GM18867 (cell line): ENCODE data around the gene CD2AP.
"Not testable (repeated sequence)": the region's sequence is repeated elsewhere in the genome, so short reads cannot be mapped to it uniquely, and the experiment has no call there.

Experiments
- ATAC-seq: cut with Tn5 transposase; IDR thresholded peaks from one replicate; pipeline ENCODE4 v1.9.1; 2021; ENCODE audit warnings: mild to moderate bottlenecking, moderate library complexity; ENCODE audit not compliant: unreplicated experiment

The CD2AP gene

DNA sequence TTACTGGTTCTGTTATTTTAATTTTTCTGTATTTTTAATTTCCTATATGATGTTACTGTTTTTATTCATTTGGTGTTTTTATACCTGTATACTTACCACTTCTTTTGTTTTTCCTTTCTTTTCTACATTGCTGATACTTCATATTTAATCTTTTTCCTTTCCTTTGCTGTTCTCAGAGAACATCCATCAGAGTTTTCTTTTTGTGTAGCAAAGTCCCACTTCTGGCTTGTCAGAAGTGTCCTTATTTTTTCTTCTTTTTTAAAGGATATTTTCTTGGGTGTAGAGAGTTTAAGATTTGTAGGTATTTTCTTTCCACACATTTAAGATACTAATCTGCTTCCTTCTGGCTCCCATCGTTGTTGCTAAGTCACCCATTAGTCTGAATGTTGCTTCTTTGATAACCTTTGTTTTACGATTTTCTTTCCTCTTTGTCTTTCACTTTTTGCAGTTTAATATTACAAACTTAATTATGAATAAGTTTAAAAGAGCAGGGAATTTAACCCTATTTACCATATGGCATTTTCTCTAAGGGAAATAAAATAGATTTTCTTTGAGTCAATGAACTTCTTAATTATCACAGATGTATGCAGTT is 18.5 kb downstream of the CD2AP start:
- no peak for ATAC-seq

DNA sequence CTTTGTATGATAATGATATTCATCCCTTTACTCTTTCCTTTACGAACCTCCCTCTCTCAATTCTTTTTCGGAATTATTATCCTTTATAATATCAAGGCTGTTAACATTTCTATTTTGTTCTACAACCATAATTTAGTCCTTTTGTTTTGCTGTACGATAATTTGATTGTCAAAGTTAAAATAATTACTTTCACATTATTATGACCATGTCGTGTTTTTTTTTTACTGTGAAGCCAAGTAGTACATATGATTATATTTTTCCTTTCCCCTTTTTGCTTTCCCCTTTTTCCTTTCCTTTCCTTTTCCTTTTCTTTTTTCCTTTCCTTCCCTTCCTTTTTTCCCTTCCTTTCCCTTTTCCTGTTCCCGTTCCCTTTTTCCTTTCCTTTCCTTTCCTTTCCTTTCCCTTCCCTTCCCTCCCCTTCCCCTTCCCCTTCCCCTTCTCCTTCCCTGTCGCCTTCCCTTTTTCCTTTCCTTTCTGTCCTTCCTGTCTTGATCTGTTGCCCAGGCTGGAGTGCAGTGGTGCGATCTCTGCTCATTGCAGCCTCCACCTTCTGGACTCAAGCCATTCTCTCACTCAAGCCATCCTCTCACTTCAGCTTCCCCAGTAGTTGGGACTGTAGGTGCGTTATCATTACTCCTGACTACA is 19.5 kb downstream of the CD2AP start:
- ATAC-seq = no peak

DNA sequence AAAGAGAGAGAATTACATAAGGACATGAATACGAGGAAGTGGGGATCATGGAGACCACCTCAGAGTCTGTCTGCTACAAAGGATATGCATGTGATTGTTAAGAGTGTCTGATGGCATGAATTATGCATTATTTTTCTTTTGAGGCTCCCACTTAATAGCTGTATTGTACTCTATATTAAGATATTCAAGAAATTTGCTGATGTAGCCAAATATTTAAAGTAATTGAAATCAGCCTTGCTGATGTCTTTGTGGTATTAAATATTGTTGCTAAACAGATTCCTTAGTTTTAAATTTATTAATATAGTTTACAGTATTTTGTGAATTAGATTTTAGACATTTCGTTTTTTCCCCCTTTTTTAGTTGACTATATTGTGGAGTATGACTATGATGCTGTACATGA is 25.3 kb downstream of the CD2AP start:
- no peak for ATAC-seq

DNA sequence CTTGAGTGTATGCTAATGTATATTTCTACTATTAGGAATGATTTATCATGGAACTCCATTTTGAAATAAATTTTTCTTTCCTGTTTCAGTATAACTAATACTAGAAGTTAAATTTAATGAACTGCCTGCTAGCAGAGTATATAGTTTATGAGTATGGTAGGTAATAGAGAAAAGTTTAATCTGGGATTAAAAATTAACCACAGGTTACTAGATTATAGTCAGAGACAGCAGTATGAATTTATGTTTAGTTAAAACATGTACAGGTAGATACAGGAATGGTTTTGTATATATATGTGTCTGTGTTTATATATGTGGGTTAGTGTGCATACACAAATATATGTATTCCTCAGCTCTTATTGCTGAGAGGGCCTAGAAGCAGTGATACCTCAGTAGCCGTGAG is 32.3 kb downstream of the CD2AP start:
- ATAC-seq = no peak

DNA sequence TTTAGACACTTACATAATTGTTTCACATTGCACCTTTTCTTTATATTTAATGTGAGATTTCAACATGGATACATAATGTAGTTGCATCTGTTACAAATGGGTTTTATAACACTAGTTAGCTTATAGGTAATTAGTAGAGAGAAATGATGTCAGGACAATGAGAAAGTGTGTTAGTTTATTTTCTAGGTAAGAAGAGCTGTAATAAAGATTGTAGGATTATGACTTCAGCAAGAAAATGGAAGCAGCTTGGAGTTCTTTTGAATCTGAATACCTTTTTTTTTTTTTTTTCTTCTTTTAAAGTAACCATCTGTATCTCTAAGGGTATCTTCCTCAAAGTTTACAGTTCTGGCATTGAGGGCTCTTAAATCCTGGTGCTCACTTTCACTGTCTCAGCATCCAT is 35.3 kb downstream of the CD2AP start:
- ATAC-seq = no peak

DNA sequence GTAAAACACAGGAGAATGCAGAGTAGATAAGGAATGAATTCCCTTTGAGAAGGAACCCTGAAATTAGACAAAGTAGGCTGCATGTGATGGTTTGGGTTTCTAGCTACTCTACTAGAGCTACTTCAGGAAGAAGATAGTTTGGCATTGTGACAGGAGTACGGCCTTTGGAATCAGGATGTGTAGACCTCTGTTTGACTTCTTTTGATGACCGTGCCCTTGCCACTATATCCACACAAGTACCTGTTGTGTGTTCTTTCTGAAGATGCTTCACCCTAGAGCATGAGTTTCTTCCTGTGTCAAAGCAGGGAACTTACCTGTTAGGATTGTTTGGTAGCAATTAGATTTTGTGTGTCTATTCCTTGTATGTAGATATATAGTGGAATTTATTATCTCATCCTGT is 41.7 kb downstream of the CD2AP start:
- ATAC-seq = no peak

DNA sequence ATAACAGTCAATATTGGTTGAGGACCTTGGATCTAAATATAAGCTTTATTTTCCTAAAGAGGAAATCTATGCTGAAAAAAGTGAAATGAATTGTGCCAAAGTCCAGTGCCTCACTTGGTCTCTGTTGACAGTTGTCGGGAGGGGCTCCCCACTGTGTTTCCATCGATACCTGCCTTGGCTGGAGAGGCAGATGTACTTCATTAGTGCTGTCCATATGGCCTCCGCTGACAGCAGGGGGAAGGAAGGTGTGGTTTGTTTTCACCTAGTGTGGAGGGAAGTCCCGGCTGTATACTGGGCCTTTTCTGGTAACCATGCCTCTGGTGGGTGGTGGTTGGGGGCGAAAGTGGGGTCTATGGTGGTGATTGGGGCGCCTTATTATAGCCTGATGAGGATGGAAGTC is 42.7 kb downstream of the CD2AP start:
- ATAC-seq = no peak

DNA sequence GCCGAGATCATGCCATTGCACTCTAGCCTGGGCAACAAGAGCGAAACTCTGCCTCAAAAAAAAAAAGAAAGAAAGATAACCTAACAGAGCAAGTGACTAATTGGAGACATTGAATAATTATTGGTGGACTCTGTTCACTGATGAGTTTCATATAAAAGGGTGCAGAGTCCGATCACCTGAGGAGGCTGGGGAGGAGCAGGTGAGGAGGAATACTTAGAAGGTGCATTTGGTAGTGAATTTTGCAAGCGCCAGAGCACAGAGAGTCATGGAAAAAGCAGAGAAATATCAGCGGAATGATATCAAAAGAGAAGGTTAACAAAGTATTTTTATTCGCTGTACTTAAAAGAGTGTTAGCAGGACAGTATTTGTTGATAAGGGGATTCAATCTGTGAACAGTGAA is 44.4 kb downstream of the CD2AP start:
- ATAC-seq = no peak

DNA sequence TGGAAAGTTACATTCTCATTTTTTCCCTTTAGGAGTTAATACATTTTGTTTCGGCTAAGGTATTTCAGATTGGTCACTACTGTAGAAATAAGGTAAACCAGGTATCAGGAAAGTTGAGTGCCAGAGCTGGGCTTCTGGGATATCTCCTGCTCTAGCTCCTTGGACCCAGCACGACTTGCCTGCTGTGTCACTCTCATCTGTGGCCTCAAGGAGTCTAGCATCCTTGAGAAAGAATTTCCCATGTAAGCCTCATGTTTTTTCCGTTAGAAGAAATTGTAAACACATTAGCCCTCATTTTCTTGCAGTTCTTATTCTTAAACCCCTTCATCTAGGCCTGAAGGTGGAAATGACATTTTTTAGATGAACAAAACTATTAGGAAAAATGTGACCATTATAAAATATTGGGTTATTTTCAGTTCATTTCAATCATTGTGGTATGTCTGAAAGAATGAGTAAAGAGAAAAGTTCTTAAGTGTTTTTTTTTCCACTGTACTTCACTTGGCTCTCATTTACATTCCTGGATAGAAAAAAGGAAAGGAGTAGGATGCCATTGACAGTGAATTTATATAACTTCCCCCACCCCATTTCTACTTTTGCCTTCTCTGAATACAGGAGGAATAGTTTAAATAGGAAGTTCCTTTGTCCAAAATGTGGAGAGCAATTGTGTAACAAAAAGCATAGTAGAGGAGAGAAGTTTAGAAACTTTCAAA is 46.7 kb downstream of the CD2AP start:
- no peak for ATAC-seq

DNA sequence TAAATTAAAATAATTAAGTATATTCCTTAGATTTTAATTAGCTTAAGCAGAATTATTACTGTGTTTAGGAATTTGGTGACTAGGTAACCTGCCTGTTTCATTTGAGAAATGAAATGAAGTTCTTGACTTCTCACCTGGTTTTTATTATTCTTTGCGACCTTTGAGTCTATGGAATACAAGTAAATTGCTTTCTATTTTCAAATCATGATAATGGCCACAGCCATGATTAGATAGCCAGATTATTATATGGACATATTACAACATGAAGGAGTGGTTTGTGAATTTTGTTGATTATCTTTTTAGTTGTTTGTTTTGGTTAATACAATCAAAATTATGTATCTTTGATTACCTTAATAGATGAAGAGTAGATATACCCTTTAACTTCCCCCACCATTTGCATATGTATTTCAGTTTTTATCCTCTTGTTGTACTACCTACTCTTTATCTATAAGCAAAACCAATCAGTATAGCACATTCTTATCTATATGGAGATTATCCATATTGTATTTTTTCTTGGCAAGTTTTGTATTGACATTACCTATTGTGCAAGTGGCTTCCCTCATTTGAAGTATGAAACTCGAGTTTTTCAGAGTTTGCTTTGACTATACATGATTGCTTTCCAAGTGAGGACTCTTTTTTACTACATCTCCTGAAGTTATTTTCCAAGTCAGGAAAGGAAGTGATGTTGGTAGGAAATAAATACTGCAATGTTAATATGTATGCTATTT is 47.9 kb downstream of the CD2AP start:
- no peak for ATAC-seq

DNA sequence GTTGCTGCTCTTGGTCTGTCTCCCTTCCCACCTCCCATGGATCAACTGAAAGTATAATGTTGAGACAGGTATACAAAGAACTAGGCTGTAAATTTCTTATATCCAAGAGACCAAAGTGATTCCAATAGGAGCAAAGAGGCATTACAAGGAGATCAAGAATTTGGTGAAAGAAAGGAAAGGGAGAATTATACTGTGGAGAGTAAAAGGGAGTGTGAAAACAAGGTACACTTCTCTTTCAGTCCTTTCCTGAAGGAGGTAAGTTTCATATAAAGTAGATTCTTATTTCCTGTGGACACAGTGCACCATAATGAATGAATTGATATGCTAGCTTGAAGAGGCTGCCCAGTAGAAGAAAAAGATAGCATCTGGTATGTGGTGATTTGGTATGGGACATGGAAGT is 49.7 kb downstream of the CD2AP start:
- ATAC-seq = no peak

DNA sequence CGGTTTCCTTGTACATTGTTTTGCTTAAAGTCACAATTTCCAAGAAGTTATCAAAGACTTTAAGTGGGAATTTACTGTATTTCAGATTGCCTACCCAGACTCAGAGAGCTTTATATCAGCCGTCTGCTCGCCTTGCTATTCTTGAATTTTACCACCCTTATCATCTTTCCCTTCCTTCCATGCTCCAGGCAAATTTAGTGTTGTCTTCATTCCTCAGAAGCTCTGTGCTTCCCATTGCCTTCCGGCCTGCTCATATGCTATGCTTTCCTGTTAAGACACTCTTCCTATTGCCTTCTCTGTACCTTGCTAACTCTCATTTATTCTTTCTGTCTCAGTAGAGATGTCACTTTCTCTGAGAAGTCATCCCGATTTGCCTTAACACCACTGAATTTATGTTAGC is 52.1 kb downstream of the CD2AP start:
- ATAC-seq = no peak

DNA sequence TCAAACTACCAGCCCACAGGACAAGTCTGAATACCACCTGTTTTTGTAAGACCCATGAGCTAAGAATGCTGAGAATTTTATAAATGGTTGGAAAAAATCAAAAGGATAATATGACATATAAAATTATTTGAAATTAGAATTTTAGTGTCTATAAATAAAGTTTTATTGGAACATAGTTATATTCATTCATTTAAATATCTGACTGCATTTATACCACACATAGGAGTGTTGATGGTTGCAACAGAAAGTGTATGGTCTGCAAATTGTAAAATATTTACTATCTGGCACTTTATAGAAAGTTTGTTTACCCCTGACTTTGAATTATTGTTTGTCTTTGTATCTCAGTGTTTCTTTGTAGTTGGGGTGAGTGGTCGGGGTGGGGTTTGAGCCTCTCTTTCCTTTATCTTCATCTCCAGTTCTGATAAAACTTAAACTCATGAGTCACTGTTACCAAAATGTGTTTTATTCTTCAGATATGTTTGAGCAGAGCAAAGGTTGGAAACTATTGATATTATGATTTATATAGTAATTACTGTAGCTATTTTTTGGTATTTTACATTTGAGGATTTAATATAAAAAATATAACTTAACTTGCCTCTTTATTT is 55.5 kb downstream of the CD2AP start:
- no peak for ATAC-seq

DNA sequence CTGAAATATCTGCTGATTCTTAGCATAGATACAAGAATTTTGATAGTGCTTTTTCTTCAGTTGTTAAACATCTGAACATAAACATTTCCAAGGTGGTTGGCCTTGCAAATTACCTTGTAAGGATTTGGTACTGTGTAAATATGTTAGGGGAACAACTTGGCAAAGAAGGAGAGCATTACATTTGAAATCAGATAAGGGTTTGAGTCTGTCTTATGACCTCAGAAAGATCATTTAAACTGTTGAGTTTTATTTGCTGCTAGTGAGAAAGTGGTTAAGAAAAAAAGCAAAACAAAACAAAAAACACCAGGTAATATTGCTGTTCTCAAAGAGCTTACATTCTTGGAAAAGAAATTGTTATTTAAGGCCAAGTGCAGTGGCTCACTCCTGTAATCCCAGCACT is 56.5 kb downstream of the CD2AP start:
- ATAC-seq = no peak

DNA sequence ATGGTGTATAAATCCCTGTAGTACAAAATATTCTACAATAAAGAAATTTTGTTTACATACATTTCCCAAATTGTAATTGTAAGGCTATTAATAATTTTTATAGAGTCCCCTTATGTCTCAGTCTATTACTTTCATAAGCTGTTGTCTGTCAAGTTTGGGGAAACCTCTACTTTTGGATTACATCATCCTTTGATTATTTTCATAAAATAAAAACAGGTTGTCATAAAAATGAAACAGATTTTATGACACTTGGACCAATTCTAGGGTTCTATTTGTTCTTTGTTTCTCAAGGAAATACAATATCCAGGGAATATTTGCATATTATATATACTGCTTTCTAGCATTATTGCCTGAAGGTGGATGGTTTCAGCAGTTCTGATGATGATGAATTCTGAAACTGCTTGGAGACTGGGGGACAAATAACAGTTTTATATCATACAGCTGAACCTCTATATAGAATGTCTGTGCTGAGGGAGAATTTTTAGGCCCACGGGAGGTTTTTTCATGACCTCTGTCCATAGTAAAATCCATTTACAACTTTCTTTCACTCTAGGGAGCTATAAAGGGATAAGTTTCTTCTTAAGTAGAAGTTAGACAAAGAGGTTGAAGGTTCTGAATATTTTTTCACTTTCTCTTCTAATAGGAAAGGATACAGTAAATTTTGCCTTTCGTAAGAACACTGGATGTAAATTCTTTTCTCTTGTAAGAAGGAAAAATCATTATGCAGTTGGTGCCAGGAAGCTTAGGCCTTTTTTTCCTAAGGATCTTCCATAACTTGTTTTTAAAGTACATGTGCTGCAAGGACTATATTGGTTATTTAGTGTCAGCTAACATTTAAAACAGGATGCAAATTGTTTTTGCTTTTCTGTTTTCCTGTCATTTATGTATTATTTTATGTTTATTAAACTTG is 58.0 kb downstream of the CD2AP start:
- ATAC-seq = no peak

DNA sequence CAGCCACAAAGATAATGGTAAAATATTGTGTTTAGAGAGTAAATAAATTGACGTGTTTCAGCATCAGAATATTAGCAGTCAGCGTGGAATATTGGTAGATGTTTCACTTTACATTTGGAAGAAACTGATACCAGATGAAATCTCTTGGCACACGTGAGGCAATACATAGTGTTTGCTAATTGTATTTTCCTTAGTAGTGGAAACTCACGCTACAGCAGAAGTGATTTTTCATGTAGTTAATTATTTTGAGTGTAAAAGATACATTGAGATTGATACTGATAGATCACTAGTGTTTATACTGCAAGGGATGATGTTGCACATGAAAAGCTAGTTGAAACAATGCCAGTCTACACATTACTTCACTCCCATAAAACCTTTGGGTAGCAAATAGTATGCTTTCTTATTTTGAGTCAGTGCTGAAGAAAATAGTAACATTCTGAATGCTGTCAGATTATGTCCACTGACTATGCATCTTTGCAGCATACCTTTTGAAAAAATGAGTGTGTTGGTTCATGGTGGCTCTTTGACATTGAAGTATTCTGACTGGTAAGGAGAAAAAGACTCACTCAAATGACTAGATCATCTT is 59.3 kb downstream of the CD2AP start:
- ATAC-seq = no peak

DNA sequence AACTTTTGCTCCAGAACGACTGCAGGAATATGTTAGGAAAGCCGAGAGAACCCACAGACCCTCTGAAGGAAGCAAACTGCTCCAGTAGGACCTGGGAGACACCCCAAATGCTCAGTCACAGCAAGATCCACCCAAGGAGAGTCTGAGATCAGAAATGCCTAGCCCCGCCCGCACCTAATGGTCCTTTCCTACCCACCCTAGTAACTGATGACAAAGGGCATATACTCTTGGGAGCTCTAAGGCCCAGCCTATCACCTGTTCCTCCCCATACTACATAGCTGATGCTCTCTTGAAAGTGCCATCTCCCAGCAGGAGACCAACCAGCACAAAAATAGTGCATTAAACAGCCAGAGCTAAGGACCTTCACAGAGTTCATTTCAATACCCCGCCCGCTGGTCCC is 67.6 kb downstream of the CD2AP start:
- ATAC-seq = no peak

DNA sequence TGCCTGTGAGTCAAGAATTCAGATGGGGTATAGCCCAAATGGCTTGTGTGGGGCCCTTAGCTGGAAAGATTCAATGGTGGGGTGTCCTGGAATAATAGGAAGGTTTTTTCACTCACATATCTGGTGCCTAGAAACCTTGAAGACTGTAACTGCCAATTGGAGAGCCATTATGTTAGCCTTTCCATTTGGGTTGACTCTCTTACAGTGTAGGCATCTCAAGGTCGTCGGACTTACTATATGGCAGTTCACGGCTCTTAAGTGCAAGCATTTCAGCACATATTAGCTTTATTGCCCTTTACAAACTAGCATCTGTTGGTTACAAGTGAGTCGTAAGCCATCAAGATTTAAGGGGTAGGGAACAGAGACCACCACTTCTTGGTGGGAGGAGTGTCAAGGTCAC is 74.1 kb downstream of the CD2AP start:
- no peak for ATAC-seq

DNA sequence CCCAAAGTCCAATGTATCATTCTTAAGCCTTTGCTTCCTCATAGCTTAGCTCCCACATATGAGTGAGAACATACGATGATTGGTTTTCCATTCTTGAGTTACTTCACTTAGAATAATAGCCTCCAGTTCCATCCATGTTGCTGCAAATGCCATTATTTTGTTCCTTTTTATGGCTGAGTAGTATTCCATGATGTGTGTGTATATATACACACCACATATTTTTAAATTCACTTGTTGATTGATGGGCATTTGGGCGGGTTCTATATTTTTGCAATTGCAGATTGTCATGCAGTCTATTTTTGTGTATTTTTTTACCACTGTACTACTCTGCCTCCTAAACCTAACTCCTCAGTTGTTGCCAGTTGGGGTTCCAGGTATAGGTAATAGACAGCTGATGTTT is 74.7 kb downstream of the CD2AP start:
- no peak for ATAC-seq

DNA sequence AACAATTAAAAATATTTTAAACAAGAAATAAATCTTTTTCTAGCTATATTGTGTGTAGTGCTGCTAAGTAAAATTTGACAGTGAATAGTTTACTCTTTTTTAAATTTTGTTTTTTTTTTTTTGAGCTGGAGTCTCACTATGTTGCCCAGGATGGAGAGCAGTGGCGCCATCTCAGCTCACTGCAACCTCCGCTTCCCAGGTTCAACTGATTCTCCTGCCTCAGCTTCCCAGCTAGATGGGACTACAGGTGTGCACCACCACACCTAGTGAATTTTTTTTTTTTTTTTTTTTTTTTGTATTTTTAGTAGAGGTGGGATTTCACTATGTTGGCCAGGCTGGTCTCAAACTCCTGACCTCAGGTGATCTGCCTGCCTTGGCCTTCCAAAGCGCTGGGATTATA is 75.7 kb downstream of the CD2AP start:
- not testable (repeated sequence) for ATAC-seq
